B cell (primary cell): Measurements from ENCODE around the gene GATAD2A. TPM values are rescaled to one million over a fixed set of nuclear protein-coding genes. Genes with fewer than 3 reads are reported as not detected.
A peak's percentile ranks its signal among the peaks of the same experiment; 100 is the strongest.

Source experiments
- ATAC-seq: fragments of 200-7000 bp; cut with Tn5 transposase; one replicate; pipeline ENCODE4 v1.10.0; 2021; ENCODE audit warnings: low read depth, mild to moderate bottlenecking, moderate number of reproducible peaks, moderate library complexity
- CTCF ChIA-PET: fragments of 350-600 bp; sonication (Branson Sonifier 250); formaldehyde crosslinking; loops from one replicate; lab custom pipeline; 2021; ENCODE audit warnings: antibody characterized with exemption, inconsistent platforms; lab: Charles Lee
- POLR2A ChIA-PET: fragments of 350-600 bp; sonication (Branson Sonifier 250); formaldehyde crosslinking; loops from one replicate; lab custom pipeline; 2021; ENCODE audit warnings: antibody characterized with exemption; lab: Charles Lee
- DNase-seq: peaks from one replicate; pipeline ENCODE4 v3.0.0; 2013
- H2AFZ ChIP-seq: 2 replicates; pipeline ENCODE4 v1.6.1; 2012; ENCODE audit warnings: mild to moderate bottlenecking, low read depth, low read length; ENCODE audit not compliant: insufficient read depth, poor library complexity, severe bottlenecking
- H3K27ac ChIP-seq, 2 donors: 1 replicate in 1 of 2; 2 replicates in 1 of 2; pipeline ENCODE4 v1.5.1; 2012 to 2013; ENCODE audit warnings: low read length in 2 of 2, mild to moderate bottlenecking in 2 of 2, moderate library complexity in 1 of 2
- H3K27me3 ChIP-seq, 4 experiments: fragments of 200-600 bp in 1 of 4; sonication (generic) in 1 of 4; replicated peaks in 1 of 4; 1 replicate in 2 of 4; 2 replicates in 2 of 4; pipeline versions ENCODE4 v1.6.1 to v1.7.0; 2013 to 2016; ENCODE audit warnings: low read length in 3 of 4, mild to moderate bottlenecking in 2 of 4, mixed read lengths in 1 of 4, moderate library complexity in 1 of 4; ENCODE audit not compliant: insufficient read depth in 4 of 4, control insufficient read depth in 3 of 4; ENCODE audit errors: control extremely low read depth in 1 of 4
- H3K36me3 ChIP-seq, 2 experiments: replicated peaks in 1 of 2; 1 replicate in 1 of 2; 2 replicates in 1 of 2; pipeline versions ENCODE4 v1.6.1 to v1.7.1; 2013; ENCODE audit warnings: low read length in 1 of 2; ENCODE audit not compliant: insufficient read depth in 2 of 2, control insufficient read depth in 1 of 2; ENCODE audit errors: control extremely low read depth in 1 of 2, extremely low read depth in 1 of 2
- H3K4me1 ChIP-seq, 2 donors: fragments of 200-600 bp in 1 of 2; sonication (generic) in 1 of 2; 1 replicate in 1 of 2; 2 replicates in 1 of 2; pipeline versions ENCODE4 v1.5.1 to v1.6.1; 2013 to 2017; ENCODE audit warnings: low read length in 2 of 2; ENCODE audit not compliant: control insufficient read depth in 2 of 2, insufficient read depth in 2 of 2
- H3K4me2 ChIP-seq: replicated peaks from 2 replicates; pipeline ENCODE3; 2012; ENCODE audit warnings: mild to moderate bottlenecking, low read depth, low read length; ENCODE audit not compliant: poor library complexity, severe bottlenecking
- H3K4me3 ChIP-seq, 5 experiments: fragments of 200-600 bp in 1 of 5; sonication (generic) in 1 of 5; 1 replicate in 3 of 5; 2 replicates in 2 of 5; pipeline versions ENCODE4 v1.5.1 to v1.7.0; 2011 to 2016; ENCODE audit warnings: low read length in 4 of 5, mild to moderate bottlenecking in 4 of 5, low read depth in 2 of 5, control low read depth in 1 of 5, moderate library complexity in 1 of 5; ENCODE audit not compliant: insufficient read depth in 1 of 5; ENCODE audit errors: control extremely low read depth in 1 of 5, extremely low read depth in 1 of 5
- H3K79me2 ChIP-seq: fragments of 200-600 bp; sonication (generic); one replicate; pipeline ENCODE4 v1.6.0; 2016; ENCODE audit warnings: low read length; ENCODE audit not compliant: control insufficient read depth, insufficient read depth
- H3K9ac ChIP-seq: fragments of 200-600 bp; sonication (generic); 2 replicates; pipeline ENCODE4 v1.6.1; 2017; ENCODE audit warnings: mild to moderate bottlenecking, low read length, moderate library complexity
- H3K9me3 ChIP-seq, 3 donors: one replicate each; pipeline versions ENCODE4 v1.6.1 to v1.7.1; 2013; ENCODE audit warnings: low read length in 2 of 3; ENCODE audit not compliant: control insufficient read depth in 2 of 3, insufficient read depth in 1 of 3; ENCODE audit errors: control extremely low read depth in 1 of 3
- H4K20me1 ChIP-seq: 2 replicates; pipeline ENCODE4 v1.6.0; 2012; ENCODE audit warnings: mild to moderate bottlenecking, low read length; ENCODE audit not compliant: insufficient read depth, control insufficient read depth, poor library complexity, severe bottlenecking
- H3K27ac Mint-ChIP-seq: one replicate; pipeline ENCODE4 v1.8.0; 2021; ENCODE audit warnings: mixed read lengths
- H3K27me3 Mint-ChIP-seq: one replicate; pipeline ENCODE4 v1.8.0; 2021; ENCODE audit warnings: mixed read lengths
- H3K4me1 Mint-ChIP-seq: one replicate; pipeline ENCODE4 v1.8.0; 2021; ENCODE audit warnings: mixed read lengths
- H3K4me3 Mint-ChIP-seq: one replicate; pipeline ENCODE4 v1.8.0; 2021; ENCODE audit warnings: mixed read lengths
- H3K9me3 Mint-ChIP-seq: one replicate; pipeline ENCODE4 v1.8.0; 2022; ENCODE audit warnings: mixed read lengths; ENCODE audit not compliant: insufficient read depth
- CTCF ChIP-seq: fragments of 200-600 bp; IDR thresholded peaks from one replicate; pipeline ENCODE4 v1.8.0; 2022; ENCODE audit warnings: antibody characterized with exemption, mild to moderate bottlenecking
- EZH2 ChIP-seq: IDR thresholded peaks from 2 replicates; pipeline ENCODE4 v1.6.1; 2012; ENCODE audit warnings: borderline replicate concordance, low read depth, mild to moderate bottlenecking, moderate library complexity, low read length; ENCODE audit not compliant: insufficient read depth, poor library complexity, severe bottlenecking
- WGBS: methylation state at CpG from one replicate; pipeline ENCODE4 v1.1.5; 2013; ENCODE audit warnings: missing lambda C conversion rate; ENCODE audit not compliant: insufficient coverage; 5-methylcytosine and 5-hydroxymethylcytosine counted together
- intact Hi-C: fragments of 100-400 bp; cut with micrococcal nuclease; formaldehyde crosslinking; loops from one replicate; pipeline ENCODE4 v1.10.0; 2022
- polyA plus RNA-seq: library from polyadenylated mRNA; depleted of rRNA; stranded (reverse); fragments of >200 nt; gene quantifications from 2 replicates; pipeline ENCODE4 v1.2.3, GENCODE V29; 2012
- total RNA-seq, 2 donors: library from RNA; stranded (reverse); fragments of 120-200 nt in 1 of 2; gene quantifications; 1 replicate in 1 of 2; 2 replicates in 1 of 2; pipeline versions ENCODE4 v1.2.3 to v1.2.4, GENCODE V29; 2013 to 2022

The GATAD2A gene
- total and polyA plus RNA-seq, 2 donors (not counting 1 experiment from before 2014, with no cell fraction given) = 28.8 to 76.3 TPM

DNA sequence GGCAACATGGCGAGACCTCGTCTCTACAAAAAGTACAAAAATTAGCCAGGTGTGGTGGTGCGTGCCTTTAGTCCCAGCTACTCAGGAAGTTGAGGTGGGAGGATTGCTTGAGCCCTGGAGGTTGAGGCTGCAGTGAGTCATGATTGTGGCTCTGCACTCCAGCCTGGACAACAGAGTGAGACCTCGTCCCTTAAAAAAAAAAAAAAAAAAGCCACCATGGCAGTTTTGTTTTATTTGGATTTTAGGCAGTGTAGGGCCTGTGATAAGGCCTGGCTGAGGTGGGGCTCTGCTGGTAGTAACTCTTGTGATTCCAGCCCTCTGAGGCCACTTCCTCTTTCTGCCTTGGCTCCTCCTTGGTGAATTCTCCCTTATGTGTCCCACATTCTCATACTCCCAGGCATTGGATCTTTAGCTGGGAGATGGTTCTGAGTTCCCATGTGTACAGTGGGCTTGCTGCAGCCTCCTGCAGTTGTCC, 39.2 kb downstream of the GATAD2A start:
- CTCF ChIA-PET = interaction anchor here (1.2 kb wide), 1 partner anchor 15 kb away, joined by 5 read pairs; no protein-coding TSS in a partner anchor
- peaks cover 0 to 2% of the 10 kb centered on the region in 2 experiments for H3K36me3 ChIP-seq
- ATAC-seq (peak; percentile 70), DNase-seq (peak; percentile 69)
- peak overlapping the region in 1 of 5 experiments; percentile 21 for H3K4me3 ChIP-seq
- Mint-ChIP-seq H3K27ac (peak overlapping the region; percentile 92), H3K4me1 (peaks cover 61% of the 10 kb centered on the region), H3K27me3 (no peaks in the 10 kb centered on the region), H3K9me3 (no peaks in the 10 kb centered on the region), H3K4me3 (peak overlapping the region; percentile 81)
- POLR2A ChIA-PET = interaction anchor here (0.6 to 0.7 kb wide), 3 partner anchors 11 to 110 kb away, joined by 7 to 8 read pairs (median 8); no protein-coding TSS in a partner anchor
- TF ChIP-seq EZH2 (no peak), CTCF (no peak)
- H3K27ac ChIP-seq = peak overlapping the region; percentile 69 to 73
- H3K27me3 ChIP-seq = no peaks in the 10 kb centered on the region
- peak overlapping the region; percentile 48 for H3K4me2 ChIP-seq
- H4K20me1 ChIP-seq = peaks cover 66% of the 10 kb centered on the region
- peak overlapping the region; percentile 5 for H3K9ac ChIP-seq
- H3K79me2 ChIP-seq = peaks cover 96% of the 10 kb centered on the region
- intact Hi-C loops = loop anchor here (2.0 to 5.0 kb wide), 3 partner anchors 14 to 43 kb away; partner anchors contain the start of gene GATAD2A
- WGBS = 9% methylated on average over 1 of the region's 4 CpGs
- peaks cover 0 to 9% (median 0%) of the 10 kb centered on the region in 3 donors for H3K9me3 ChIP-seq
- peak overlapping the region; percentile 20 for H2AFZ ChIP-seq
- H3K4me1 ChIP-seq = peaks cover 35 to 47% of the 10 kb centered on the region in 2 donors

GRCh38 chr19:19445288-19445687, 39.8 kb downstream of the GATAD2A start:
- H3K4me1 ChIP-seq = peaks cover 35 to 47% of the 10 kb centered on the region in 2 donors
- H3K9me3 ChIP-seq = peaks cover 0 to 9% (median 0%) of the 10 kb centered on the region in 3 donors
- DNase-seq = no peak
- TF ChIP-seq EZH2 (no peak), CTCF (no peak)
- no peak overlapping the region for H2AFZ ChIP-seq
- H3K4me3 ChIP-seq = peak overlapping the region in 1 of 5 experiments; percentile 4
- peak overlapping the region; percentile 5 for H3K9ac ChIP-seq
- H3K27ac Mint-ChIP-seq = peak overlapping the region; percentile 92
- H3K4me2 ChIP-seq = peak overlapping the region; percentile 48
- no peak for ATAC-seq
- intact Hi-C loops = loop anchor here (2.0 to 5.0 kb wide), 2 partner anchors 14 to 38 kb away; partner anchors contain the start of gene GATAD2A
- H4K20me1 ChIP-seq = peaks cover 69% of the 10 kb centered on the region
- no peaks in the 10 kb centered on the region for H3K9me3 Mint-ChIP-seq
- H3K27me3 Mint-ChIP-seq = no peaks in the 10 kb centered on the region
- H3K27ac ChIP-seq = peak overlapping the region; percentile 69 to 73
- POLR2A ChIA-PET = interaction anchor here (0.7 kb wide), 1 partner anchor 27 kb away, joined by 7 read pairs; no protein-coding TSS in a partner anchor
- H3K4me3 Mint-ChIP-seq = peak overlapping the region; percentile 81
- no CpG with 5 or more reads among the region's 1 CpG for whole genome bisulfite sequencing
- no peaks in the 10 kb centered on the region for H3K27me3 ChIP-seq
- CTCF ChIA-PET = no interaction called here
- peaks cover 99% of the 10 kb centered on the region for H3K79me2 ChIP-seq
- H3K36me3 ChIP-seq = no peaks in the 10 kb centered on the region
- H3K4me1 Mint-ChIP-seq = peaks cover 62% of the 10 kb centered on the region
